Kasumi-1 (cell line): Measurements from ENCODE around the gene DICER1.

Experiments
- DNase-seq, 2 experiments: peaks; one replicate each; lab custom pipeline; 2025; lab: John Stamatoyannopoulos, UW

The DICER1 gene

DNA sequence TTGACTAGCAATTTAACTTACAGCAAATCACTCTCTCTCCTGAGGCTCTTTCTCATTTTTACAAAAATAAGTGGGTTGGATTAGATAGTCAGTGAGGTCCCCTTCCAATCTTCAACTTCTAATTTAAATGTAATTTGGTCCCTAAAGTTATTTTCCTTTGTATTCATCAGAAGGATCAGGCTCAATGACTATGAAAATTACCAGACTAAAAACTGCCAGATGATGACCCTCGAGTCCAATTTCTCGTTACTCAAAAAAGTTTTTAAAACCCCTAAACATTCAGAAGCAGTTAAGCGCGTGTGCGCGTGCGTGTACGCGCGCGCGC lies 34.7 kb downstream of the DICER1 start:
- DNase-seq, result no peak

DNA sequence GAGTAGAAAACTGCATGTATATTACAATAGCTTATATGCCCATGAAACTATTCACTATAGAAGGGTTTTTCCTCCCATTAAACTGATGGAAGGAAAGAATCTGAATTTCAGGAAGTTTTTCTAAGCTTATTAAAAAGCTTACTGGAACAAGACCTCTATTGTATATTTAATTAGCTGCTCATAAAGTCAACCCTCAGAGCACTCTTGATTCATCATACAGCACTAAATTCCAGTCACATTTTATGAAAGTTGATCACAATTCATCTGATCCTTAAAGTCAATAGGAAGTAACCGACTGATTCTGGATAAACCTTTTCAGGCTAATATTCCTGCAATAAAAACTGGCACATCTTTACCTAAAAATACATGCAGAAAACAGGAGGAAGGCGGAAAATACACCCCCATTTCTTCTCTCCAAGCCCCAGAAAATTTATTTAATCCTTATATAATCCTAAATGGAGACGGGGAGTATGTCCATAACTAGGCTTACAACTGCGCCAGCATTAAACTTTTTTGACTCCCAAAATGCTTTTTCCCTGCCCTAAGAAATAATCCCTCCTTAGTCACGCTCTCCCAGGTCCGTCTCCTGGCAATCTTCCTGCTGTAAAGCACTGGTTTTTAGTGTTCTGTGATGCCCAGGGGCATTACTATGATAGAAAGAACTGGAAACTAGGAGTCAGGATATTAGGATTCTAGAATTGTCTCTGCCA lies 35.3 kb downstream of the DICER1 start:
- no peak for DNase-seq

DNA sequence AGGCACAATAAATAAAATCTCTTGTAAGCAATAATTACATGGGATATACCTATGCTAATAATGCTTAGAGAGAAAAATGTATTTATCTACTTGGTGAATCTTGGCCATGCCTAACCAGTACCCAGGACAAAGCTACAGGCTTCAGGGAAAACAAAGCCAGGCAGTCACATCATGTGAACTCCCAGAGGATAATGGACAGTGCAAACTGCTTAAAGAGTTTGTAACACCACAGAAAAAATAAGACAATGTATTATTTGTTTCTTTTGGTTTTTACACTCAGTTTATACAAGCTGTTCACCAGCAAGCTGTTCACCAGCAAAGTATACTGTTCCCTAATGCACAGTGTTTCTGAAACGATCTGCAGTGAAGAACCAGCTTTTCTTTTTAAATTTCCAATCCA lies 38.0 kb downstream of the DICER1 start:
- no peak for DNase-seq

DNA sequence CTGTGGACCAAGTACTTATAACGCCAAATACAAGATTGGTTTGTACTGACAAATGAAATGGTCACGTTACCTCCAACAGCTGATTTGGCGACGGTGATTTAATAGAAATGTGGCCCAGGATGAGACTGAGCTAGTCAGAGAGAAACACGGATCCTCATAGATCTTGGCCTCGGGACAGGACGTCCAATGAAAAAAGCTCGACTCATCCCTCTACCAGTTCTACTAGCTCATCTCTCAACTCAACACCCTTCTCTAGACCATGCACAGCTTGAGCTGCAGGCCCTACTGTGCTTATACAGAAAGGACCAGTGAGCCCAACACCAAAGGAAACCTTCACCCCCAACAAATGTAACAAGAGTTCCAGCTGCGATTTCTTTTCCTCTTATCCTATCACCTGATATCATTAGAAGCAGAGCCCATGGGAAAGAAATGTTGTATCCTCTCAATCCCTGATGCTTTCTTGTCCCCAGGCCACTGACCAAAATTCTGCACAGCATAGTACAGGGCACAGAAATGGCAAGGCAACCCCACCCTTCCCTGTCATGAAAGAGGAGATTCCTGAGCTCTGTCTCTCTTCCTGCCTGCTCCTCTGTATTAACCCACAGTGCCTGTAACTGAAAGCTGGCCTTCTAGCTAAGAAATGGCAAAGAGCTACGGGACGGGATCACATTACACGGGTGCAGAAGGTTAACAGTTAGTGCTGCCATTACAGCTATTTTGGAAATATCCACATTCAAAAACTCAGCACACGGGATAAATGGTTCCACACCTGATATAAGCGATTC lies 39.2 kb downstream of the DICER1 start:
- DNase-seq, result no peak

DNA sequence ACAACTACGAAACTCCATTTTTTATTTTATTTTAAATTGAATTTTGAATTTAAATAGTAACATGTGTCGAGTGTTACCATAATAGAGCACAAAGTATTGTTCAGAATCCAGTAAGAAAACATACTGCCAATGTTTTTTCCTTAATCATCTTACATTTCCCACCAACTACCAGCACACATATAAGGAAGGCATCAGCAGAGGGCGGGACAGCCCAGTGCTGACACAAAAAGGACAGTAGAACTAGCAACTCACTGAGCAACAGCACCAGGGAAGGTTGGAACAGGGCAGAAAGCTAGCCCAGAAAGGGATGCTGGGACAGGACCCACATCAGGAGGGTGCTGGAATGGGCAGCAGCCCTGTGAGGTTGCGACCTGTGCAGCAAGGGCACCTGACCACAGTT lies 43.9 kb downstream of the DICER1 start:
- DNase-seq, result no peak

DNA sequence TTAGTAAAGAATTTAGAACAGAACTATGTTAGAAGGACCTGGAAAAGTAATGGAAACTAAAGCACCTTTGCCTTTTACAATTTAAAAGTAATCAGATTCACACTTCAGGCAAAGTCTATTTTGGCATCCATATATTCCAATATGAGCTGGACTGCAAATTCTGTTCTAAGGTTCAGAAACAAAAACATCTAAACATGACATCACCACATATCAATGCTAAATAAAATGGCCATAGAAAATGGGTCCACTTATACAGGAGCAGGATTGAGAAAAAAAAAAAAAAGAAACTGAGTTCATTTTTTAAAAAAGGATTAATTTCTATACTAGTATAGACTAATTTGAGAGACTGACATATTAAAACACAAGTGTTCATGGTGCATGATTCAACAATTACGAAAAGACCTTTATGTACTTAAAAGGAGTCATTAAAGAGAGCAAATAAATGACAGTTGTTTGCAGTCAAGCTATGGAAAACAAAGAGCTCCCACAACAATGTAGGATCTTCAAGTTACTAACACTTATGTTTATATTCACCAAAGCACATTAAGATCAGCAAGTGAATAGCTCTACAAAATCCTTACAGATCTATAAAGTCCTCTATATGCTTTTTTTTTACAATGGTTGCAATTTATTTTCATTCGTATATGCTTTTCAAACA lies 45.7 kb downstream of the DICER1 start:
- no peak for DNase-seq

DNA sequence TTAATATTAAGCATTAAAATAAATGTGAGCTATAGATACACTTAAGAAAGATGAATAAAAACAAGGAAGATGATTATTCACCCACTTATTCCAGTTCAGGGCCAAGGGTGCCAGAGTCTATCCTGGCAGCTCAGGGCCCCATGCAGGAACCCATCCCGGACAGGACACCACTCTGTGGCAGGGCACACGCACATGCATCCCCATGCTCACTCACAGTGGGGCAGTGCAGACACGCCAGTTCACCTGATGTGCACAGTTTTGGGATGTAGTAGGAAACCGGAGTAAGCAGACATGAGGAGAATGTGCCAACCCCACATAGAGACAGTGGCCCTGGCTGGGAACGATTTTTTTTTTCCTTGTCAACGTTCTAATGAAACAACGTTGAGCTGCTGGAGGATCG lies 47.2 kb downstream of the DICER1 start:
- no peak for DNase-seq

DNA sequence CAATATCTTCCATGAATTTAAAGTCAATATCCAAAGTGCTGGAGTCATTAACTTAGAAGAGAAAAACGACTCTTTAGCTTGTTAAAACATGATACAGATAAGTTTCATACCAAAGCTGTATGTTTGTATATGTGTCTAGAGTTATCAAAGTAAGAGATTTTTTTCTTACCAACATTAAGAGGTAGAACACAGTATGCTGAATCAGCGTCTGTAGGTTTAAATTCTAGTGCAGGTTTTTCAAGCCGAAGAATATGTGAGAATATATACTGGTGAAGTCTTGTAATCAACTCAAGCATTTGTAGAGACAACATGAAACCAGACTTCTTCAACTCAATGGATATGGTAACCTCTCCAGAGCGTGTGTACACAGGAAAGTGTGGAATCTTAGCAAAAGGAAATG lies 49.6 kb downstream of the DICER1 start:
- DNase-seq, result no peak

DNA sequence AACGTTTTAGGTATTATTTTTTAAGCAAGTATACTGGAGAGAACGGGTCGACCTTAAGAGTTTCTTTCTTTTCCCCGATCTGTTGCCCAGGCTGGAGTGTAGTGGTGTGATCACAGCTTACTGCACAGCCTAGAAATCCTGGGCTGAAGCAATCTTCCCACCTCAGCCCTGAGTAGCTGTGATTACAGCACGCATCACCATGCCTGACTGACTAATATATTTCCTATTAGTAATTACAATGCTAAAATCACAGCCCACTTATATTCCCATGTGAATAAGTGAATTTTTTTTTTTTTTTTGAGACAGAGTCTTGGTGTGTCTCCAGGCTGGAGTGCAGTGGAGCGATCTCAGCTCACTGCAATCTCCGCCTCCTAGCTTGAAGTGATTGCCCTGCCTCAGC lies 50.4 kb downstream of the DICER1 start:
- no peak for DNase-seq

DNA sequence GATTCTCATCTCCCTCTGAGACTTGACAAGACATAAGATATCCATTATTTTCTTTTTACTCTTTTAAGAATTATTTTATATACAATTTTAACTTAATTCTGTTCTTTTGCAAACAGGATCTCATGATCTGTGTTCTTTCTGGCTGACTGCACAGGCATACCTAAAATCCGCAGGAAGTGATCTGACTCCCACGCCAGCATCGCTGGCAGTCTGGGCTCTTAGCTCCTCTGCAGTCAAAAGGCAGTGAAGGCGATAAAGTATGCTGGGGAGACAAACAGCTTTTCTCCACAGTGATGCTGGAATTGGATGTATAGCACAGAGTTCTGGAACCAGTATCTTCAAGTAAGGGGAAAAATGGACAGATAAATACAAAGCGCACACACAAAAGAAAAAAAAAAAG lies 52.4 kb downstream of the DICER1 start:
- DNase-seq, result no peak

DNA sequence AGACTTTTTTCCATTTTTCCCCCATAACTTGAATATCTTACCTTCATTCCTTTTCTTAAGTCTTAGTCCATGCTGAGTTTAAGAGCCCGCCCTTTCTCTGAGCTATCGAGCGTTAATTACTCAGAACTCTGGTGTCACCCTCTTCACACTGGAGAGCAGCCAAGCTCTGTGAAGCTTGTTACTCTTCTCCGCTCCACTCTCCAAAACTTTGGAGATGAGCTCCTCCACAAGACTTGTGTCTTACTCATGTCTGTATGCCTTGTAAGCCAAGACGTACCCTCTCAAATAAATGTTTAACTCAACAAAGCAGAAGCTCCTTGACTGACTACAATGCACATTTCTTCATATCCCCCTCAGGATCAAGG lies 54.7 kb downstream of the DICER1 start:
- DNase-seq, result no peak

DNA sequence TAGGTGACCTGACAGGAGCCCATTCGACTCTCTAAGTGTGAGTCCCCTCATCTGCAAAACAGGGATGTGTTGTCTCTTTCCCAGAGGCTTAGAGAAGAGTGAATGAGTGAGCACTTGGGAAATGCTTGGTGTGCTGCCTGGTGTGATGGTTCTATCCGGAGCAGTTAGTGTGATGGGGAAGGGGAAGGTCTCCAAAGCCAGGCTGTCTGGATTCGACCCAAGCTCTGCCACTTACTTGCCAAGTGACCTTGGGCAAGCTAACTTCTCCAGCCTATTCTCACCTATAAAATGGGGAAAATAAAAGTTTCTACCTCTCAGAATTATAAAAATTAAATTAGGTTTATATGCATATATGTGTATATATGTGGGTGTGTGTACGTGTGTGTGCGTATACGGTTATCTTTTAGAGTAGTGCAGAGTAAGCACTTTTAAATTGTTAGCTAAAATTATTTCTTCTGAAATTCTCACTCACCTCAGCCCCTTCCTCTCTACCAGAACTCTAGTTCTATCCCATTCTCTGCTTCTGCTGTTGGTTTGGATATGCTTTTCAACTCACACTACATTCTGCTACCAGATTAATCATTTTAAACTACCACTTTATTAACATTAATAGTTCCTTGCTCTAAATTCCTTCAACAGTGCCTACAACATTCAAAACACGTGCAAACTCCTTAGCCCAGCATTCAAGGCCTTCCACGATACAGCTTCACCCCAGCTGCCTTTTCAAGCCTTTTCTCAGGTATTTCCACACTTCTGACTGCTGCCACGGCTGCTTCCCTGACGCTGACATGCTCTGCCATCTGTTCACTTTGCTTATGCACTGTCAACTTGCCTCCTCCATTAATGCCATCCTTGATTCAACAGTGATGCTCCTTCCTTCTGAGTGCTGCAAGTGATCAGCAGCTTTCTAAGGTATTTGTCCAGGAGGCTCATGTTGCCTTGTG lies 55.3 kb downstream of the DICER1 start:
- no peak for DNase-seq

DNA sequence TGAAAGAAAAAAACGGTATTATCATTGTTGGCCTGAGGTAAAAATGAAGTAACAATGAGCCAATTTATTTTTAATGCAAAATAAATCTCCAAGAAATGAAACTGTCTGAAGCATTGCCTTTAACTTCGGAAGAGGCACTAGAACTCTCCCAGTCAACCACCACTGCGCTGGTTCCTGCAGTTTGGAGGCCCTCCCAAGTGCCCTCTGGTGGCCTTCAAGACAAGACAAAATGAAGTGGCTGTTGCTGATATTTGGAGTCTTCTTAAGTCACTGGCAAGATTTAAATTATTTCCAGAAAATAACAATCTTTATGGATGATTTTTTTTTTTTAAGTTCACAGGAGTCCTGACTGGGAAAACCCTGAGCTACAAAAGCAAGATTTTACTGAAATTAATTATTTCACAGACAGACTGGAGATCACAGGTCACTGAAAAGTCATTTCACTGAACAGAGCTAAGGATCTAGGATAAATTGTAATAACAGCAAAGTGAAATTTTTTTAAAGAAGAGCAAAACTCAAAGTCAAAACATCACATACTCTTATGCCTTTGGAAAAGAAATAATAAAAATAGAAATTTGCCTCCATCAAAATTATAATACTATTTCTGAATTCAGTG lies 58.2 kb downstream of the DICER1 start:
- DNase-seq, result peak; percentile 70 to 85

DNA sequence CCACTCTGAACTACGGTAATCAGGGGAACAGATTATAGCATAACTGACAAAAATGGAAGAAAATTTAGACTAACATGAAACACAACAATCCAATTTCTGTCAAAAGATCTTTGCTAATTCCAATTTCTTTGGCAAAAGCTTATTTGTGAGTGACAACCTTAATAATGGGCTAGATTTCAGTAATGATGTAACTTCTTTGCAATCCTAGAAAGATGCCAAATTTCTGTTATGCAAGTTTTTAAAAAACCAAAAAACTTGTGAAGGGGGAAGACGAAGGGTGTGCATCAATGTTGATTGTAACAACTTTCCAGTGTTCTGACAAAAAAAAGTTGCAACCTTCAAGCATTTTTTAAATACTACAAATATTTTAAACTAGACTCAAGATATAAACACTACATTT lies 59.9 kb downstream of the DICER1 start:
- DNase-seq, result no peak

DNA sequence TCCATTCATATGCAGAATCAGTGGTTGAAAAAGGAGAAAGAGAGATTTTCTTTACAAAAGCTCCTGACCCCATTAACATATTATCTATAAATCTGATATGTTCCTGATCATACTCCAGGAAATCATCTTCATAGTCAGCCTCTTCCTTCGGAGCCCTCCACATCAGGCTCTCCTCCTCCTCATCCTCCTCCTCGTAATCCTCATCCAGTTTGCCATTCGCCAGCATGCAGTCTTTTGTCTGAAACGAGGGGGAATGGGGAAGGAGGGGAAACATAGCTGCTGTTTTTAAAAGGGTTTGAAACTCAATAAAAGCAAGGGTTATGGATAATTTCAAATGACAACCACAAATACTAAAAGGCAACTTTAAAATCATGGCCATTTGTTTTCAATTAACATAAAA lies 60.9 kb downstream of the DICER1 start:
- DNase-seq, result no peak

DNA sequence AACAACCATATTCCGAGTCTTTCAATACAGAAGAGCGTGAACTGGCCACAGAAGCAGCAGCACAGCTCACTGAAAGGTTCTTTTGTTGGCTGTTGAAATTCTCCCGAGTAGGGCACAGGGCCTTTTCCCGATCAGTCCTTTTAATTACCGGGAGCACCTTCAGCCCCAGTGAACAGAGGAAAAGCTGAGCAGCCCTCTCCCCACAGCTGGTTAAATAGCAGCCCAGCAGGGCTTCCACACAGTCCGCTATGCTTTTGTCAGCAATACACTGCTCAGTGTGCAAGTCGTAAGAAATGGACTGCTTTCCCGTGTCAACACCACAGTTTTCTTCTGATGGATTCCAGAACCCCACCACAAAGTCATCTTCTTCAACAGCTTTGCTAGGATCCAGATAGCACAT lies 61.3 kb downstream of the DICER1 start:
- DNase-seq, result no peak

DNA sequence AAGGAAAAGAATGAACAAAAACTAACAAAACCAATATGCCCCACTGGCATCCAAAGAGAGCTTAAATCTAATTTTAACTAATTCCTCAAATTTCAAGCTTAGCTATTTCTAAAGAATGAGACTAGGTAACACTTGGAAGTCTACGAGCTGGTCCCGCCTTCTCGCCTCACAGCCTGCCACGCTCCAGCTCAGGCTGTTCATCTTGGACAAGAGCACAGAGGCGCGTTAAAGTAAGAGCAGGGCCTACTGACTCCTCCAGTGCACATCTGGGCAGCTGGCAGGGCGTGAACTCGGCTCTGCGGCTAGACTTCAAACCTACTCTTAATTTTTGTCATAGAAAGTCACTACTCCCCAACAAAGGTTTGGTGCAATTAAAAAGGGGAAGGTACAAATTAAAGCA lies 64.6 kb downstream of the DICER1 start:
- DNase-seq, result no peak

DNA sequence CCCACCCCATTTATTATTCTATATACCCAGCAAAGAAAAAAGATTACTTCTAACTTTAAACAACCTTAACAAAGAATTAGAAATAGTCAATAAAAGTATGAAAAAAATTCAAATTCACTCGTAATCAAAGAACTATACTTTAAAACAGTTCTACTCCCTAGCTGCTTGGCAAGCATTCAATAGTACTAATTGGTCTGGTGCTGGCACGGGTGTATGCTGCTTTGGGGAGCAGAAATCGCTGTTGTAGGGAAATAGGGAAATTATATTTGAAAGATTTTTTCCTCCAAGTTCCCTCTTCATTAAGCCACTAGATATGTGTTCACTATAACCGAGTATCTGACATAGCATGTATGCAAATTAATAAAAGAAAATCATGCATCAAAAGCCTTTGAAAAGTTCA lies 65.7 kb downstream of the DICER1 start:
- no peak for DNase-seq

DNA sequence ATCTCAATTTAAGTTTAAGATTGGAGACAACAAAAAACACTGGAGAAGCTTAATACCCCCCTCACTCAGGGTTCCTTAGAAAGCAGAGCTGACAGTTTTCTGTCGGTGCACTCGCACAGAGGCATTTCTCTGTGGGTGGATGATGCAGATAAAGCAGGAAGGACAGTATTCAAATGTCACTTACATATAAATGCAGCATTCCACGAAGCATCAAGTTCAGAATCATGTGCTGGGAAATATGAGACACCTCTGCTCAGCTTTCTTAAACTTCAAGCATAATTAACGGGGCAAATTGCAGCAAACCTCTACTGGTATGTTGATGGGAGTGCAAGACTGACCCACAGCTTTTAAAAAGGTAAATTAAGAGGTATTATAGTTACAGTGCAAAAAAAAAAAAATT lies 68.7 kb downstream of the DICER1 start:
- DNase-seq, result no peak

DNA sequence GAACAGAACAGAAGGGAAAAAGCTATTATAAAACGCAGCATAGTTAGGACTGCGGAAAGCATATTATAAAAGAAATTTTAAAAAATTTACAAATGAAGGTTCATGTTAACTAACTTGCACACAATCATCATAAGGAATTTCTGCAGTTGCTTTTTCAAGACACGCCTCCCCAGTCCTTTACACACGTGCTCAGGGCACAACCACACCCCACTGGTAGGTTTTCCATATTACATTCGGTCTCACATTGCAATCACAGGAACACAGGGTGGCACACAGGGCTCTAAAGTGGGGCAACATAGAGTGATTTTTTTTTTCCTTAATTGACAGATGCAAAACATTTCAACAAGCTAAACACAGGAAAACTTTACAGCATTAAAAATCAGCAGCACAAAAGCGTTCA lies 69.7 kb downstream of the DICER1 start:
- no peak for DNase-seq

DNA sequence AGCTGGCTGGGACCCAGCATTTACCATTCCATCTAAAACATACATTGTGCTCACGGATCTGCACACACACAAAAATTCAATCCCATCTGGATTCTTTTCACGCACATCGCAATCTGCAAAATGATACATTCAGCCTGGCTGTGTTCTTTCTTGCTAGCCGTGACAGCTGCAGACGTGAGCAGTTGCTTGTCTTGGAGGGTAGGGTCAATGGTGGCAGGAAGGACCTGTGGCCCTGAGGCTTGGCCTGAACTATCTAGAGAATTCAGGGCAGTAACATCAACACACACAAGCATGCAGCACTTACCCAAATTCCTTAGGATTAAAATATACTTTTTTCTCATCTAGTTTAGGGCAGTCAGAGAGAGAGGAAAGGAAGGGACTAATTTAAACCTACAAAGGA lies 72.0 kb downstream of the DICER1 start:
- DNase-seq, result no peak

DNA sequence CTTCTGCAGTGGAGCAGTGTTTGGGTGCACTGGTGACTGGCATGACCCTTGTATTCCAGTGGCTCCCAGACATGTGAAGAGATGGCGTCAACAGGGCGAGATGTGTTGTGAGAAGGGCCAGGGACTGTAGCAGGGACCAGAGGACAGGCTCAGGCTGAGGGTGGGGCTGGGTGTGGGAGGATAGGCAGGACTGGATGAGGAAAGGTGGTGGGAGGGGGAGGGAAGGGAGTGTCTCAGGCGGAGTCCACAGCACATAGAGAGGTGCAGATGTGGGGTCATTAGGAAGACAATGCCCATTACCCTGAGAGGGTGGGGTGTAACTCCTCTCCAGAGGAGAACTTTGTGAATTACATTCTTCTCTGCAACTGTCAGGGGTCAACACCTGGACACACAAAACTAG lies 78.5 kb downstream of the DICER1 start:
- DNase-seq, result no peak
